ENCODE data around the gene P4HA1.
"Not testable (repeated sequence)": the region's sequence is repeated elsewhere in the genome, so short reads cannot be mapped to it uniquely, and the experiment has no call there.

Gene P4HA1

GRCh38 chr10:73043319-73043718 is 53.3 kb downstream of the P4HA1 start:
- H3K36me3 ChIP-seq (ENCODE audit: low read depth): peaks cover 72% of the 10 kb centered on the region
- TF ChIP-seq CTCF (IDR thresholded peaks at IDR 0.05; ENCODE audit: poor library complexity, severe bottlenecking): no peak
- H3K4me3 ChIP-seq (ENCODE audit: severe bottlenecking): no peak overlapping the region
- H3K9me3 ChIP-seq (ENCODE audit: severe bottlenecking): no peaks in the 10 kb centered on the region
- ATAC-seq (ENCODE audit: low read depth) (no peak), DNase-seq (ENCODE audit: low spot score) (no peak)
- H3K4me1 ChIP-seq (ENCODE audit: insufficient read depth, poor library complexity, severe bottlenecking): peaks cover 42% of the 10 kb centered on the region
- H3K27me3 ChIP-seq (ENCODE audit: insufficient read depth, poor library complexity, severe bottlenecking): no peaks in the 10 kb centered on the region
- peak overlapping the region; percentile 90 for H3K27ac ChIP-seq (ENCODE audit: poor library complexity, severe bottlenecking)

GRCh38 chr10:73042130-73042529 is 54.5 kb downstream of the P4HA1 start:
- Histone ChIP-seq H3K4me3 (ENCODE audit: severe bottlenecking) (no peak overlapping the region), H3K9me3 (ENCODE audit: severe bottlenecking) (no peaks in the 10 kb centered on the region), H3K36me3 (ENCODE audit: low read depth) (peaks cover 68% of the 10 kb centered on the region), H3K27me3 (ENCODE audit: insufficient read depth, poor library complexity, severe bottlenecking) (no peaks in the 10 kb centered on the region), H3K27ac (ENCODE audit: poor library complexity, severe bottlenecking) (peak overlapping the region; percentile 31), H3K4me1 (ENCODE audit: insufficient read depth, poor library complexity, severe bottlenecking) (peaks cover 42% of the 10 kb centered on the region)
- TF ChIP-seq CTCF (IDR thresholded peaks at IDR 0.05; ENCODE audit: poor library complexity, severe bottlenecking): no peak
- DNase-seq (ENCODE audit: low spot score): no peak
- ATAC-seq (ENCODE audit: low read depth): no peak

GRCh38 chr10:73039635-73040034 is 57.0 kb downstream of the P4HA1 start:
- DNase-seq (ENCODE audit: low spot score) (no peak), ATAC-seq (ENCODE audit: low read depth) (no peak)
- Histone ChIP-seq H3K27ac (ENCODE audit: poor library complexity, severe bottlenecking) (no peak overlapping the region), H3K4me3 (ENCODE audit: severe bottlenecking) (no peak overlapping the region), H3K9me3 (ENCODE audit: severe bottlenecking) (no peaks in the 10 kb centered on the region), H3K27me3 (ENCODE audit: insufficient read depth, poor library complexity, severe bottlenecking) (no peaks in the 10 kb centered on the region), H3K4me1 (ENCODE audit: insufficient read depth, poor library complexity, severe bottlenecking) (peaks cover 26% of the 10 kb centered on the region), H3K36me3 (ENCODE audit: low read depth) (peaks cover 69% of the 10 kb centered on the region)
- TF ChIP-seq CTCF (IDR thresholded peaks at IDR 0.05; ENCODE audit: poor library complexity, severe bottlenecking): no peak

GRCh38 chr10:73036285-73036684 is 60.4 kb downstream of the P4HA1 start:
- not testable (repeated sequence) for H3K9me3 ChIP-seq (ENCODE audit: severe bottlenecking); H3K4me1 ChIP-seq (ENCODE audit: insufficient read depth, poor library complexity, severe bottlenecking); H3K4me3 ChIP-seq (ENCODE audit: severe bottlenecking); DNase-seq (ENCODE audit: low spot score); H3K27ac ChIP-seq (ENCODE audit: poor library complexity, severe bottlenecking); ATAC-seq (ENCODE audit: low read depth); H3K27me3 ChIP-seq (ENCODE audit: insufficient read depth, poor library complexity, severe bottlenecking)
- peaks cover 76% of the 10 kb centered on the region for H3K36me3 ChIP-seq (ENCODE audit: low read depth)

- DNase-seq (ENCODE audit: low spot score): no peak
- Histone ChIP-seq H3K4me1 (ENCODE audit: insufficient read depth, poor library complexity, severe bottlenecking) (no peaks in the 10 kb centered on the region), H3K4me3 (ENCODE audit: severe bottlenecking) (no peak overlapping the region), H3K27ac (ENCODE audit: poor library complexity, severe bottlenecking) (no peak overlapping the region), H3K9me3 (ENCODE audit: severe bottlenecking) (no peaks in the 10 kb centered on the region), H3K36me3 (ENCODE audit: low read depth) (peaks cover 80% of the 10 kb centered on the region), H3K27me3 (ENCODE audit: insufficient read depth, poor library complexity, severe bottlenecking) (no peaks in the 10 kb centered on the region)
- ATAC-seq (ENCODE audit: low read depth): no peak
- no peak for TF ChIP-seq CTCF (IDR thresholded peaks at IDR 0.05; ENCODE audit: poor library complexity, severe bottlenecking)
Observed at GRCh38 chr10:73032536-73032935, 64.1 kb downstream of the P4HA1 start.

- peaks cover 65% of the 10 kb centered on the region for H3K36me3 ChIP-seq (ENCODE audit: low read depth)
- H3K9me3 ChIP-seq (ENCODE audit: severe bottlenecking); H3K4me3 ChIP-seq (ENCODE audit: severe bottlenecking); H3K27ac ChIP-seq (ENCODE audit: poor library complexity, severe bottlenecking); H3K27me3 ChIP-seq (ENCODE audit: insufficient read depth, poor library complexity, severe bottlenecking); DNase-seq (ENCODE audit: low spot score); H3K4me1 ChIP-seq (ENCODE audit: insufficient read depth, poor library complexity, severe bottlenecking); ATAC-seq (ENCODE audit: low read depth): not testable (repeated sequence)
Observed at GRCh38 chr10:73026623-73027022, 70.0 kb downstream of the P4HA1 start.

GRCh38 chr10:73023455-73024070 is 73.1 kb downstream of the P4HA1 start:
- H3K4me3 ChIP-seq (ENCODE audit: severe bottlenecking); H3K4me1 ChIP-seq (ENCODE audit: insufficient read depth, poor library complexity, severe bottlenecking); H3K9me3 ChIP-seq (ENCODE audit: severe bottlenecking); H3K27ac ChIP-seq (ENCODE audit: poor library complexity, severe bottlenecking); DNase-seq (ENCODE audit: low spot score); ATAC-seq (ENCODE audit: low read depth); H3K27me3 ChIP-seq (ENCODE audit: insufficient read depth, poor library complexity, severe bottlenecking): not testable (repeated sequence)
- H3K36me3 ChIP-seq (ENCODE audit: low read depth): peaks cover 52% of the 10 kb centered on the region

- H3K27me3 ChIP-seq (ENCODE audit: insufficient read depth, poor library complexity, severe bottlenecking); ATAC-seq (ENCODE audit: low read depth); H3K27ac ChIP-seq (ENCODE audit: poor library complexity, severe bottlenecking): not testable (repeated sequence)
Observed at GRCh38 chr10:73022961-73023360, 73.7 kb downstream of the P4HA1 start.

More at GRCh38 chr10:73022961-73023360, 73.7 kb downstream of the P4HA1 start:
- H3K4me1 ChIP-seq (ENCODE audit: insufficient read depth, poor library complexity, severe bottlenecking); DNase-seq (ENCODE audit: low spot score); H3K9me3 ChIP-seq (ENCODE audit: severe bottlenecking); H3K4me3 ChIP-seq (ENCODE audit: severe bottlenecking): not testable (repeated sequence)
- H3K36me3 ChIP-seq (ENCODE audit: low read depth): peaks cover 52% of the 10 kb centered on the region

Measured in RWPE2 (cell line).